ENCODE results near the gene XIRP2. TPM values are rescaled to one million over a fixed set of nuclear protein-coding genes. Genes with fewer than 3 reads are reported as not detected.

Gene XIRP2
- total and polyA plus RNA-seq, 2 of the 8 experiments (the other 6 are each of a cell fraction or from before 2014, with no cell fraction given) = 0.11 TPM; not detected in 1

DNA sequence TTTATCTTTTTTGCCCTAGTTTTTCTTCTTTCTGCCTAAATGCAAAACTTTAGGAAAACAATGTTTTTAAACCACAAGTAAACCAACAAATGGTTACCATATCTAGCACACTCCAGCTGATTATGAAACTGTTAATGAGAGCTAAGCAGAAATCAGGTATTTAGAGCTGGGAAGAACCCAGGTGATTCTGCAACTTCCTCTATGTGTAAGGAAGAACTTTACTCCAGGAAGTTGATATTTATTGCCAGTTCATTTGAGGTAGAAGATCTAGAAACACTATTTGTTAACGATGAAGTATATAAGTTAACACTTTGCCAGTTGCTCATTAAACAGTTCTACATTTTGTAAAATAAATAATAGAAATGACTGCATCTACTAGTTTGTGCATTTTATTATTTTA is 409.7 kb downstream of the XIRP2 start:
- H4K8ac ChIP-seq (ENCODE audit: extremely low read depth, insufficient read depth, low read length) = no peak overlapping the region
- H3K18ac ChIP-seq (ENCODE audit: extremely low read depth, low read length) = no peak overlapping the region
- WGBS, 2 experiments (ENCODE audit: extremely low coverage in 1 of 2, insufficient coverage in 1 of 2, insufficient read length in 1 of 2, insufficient replicate concordance in 2 of 2, low coverage in 1 of 2, low lambda C conversion rate in 2 of 2, missing lambda C conversion rate in 1 of 2) = 89% methylated on average over 1 of the region's 1 CpG; no CpG with 5 or more reads in 1 of the 2 experiments
- no peak overlapping the region for H2AFZ ChIP-seq (ENCODE audit: low read length)
- no peak overlapping the region for H4K5ac ChIP-seq (ENCODE audit: insufficient read length, low read depth, low read length)
- no peak overlapping the region for H3K4me3 ChIP-seq (ENCODE audit: extremely low read depth in 1 of 4, insufficient read depth in 2 of 4, low read depth in 3 of 4, low read length in 4 of 4)
- no peak overlapping the region for H3K14ac ChIP-seq (ENCODE audit: insufficient read length)
- ChIA-PET POLR2A (ENCODE audit: partially characterized antibody) (no interaction called here), CTCF (ENCODE audit: partially characterized antibody) (interaction anchor here (1.7 kb wide), 1 partner anchor 34 kb away, joined by 3 read pairs; no protein-coding TSS in a partner anchor)
- H2BK15ac ChIP-seq (ENCODE audit: low read length) = no peak overlapping the region
- H4K91ac ChIP-seq (replicated peaks; ENCODE audit: insufficient read length, low read length) = no peak overlapping the region
- H3K56ac ChIP-seq (replicated peaks; ENCODE audit: insufficient read length, low read depth, low read length) = no peak overlapping the region
- TF ChIP-seq JUN (IDR thresholded peaks at IDR 0.05; ENCODE audit: low read depth, low read length) = no peak
- TF ChIP-seq SRF (IDR thresholded peaks at IDR 0.05; ENCODE audit: low read depth, low read length) = no peak
- TF ChIP-seq SP1 (IDR thresholded peaks at IDR 0.05; ENCODE audit: low read depth, low read length) = no peak
- no peak for TF ChIP-seq RXRA (IDR thresholded peaks at IDR 0.05; ENCODE audit: insufficient read depth, low read depth, low read length)
- TF ChIP-seq MAFK (IDR thresholded peaks at IDR 0.05; ENCODE audit: low read depth, low read length) = no peak
- no peak for TF ChIP-seq BCL11A (IDR thresholded peaks at IDR 0.05; ENCODE audit: low read depth in 2 of 2, low read length in 2 of 2)
- TF ChIP-seq, protein P1, sequence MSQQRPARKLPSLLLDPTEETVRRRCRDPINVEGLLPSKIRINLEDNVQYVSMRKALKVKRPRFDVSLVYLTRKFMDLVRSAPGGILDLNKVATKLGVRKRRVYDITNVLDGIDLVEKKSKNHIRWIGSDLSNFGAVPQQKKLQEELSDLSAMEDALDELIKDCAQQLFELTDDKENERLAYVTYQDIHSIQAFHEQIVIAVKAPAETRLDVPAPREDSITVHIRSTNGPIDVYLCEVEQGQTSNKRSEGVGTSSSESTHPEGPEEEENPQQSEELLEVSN (IDR thresholded peaks at IDR 0.05) = no peak
- no peak for TF ChIP-seq FOSL1 (IDR thresholded peaks at IDR 0.05; ENCODE audit: insufficient read depth, low read depth, low read length)
- H2BK20ac ChIP-seq (ENCODE audit: low read length) = no peak overlapping the region
- no peak overlapping the region for H2BK5ac ChIP-seq (ENCODE audit: low read depth, low read length)
- no peak for DNase-seq (ENCODE audit: low read depth in 1 of 2, low spot score in 2 of 2)
- H2BK12ac ChIP-seq (ENCODE audit: low read depth, low read length) = no peak overlapping the region
- no peak overlapping the region for H3K9ac ChIP-seq (replicated peaks in 1 of 4; ENCODE audit: extremely low read depth in 1 of 4, low read depth in 3 of 4, low read length in 3 of 4)
- H3K27ac ChIP-seq (ENCODE audit: low read depth, low read length) = no peak overlapping the region
- H3K23me2 ChIP-seq (ENCODE audit: low read depth, low read length) = peaks cover 16% of the 10 kb centered on the region
- H3K79me1 ChIP-seq (ENCODE audit: low read depth, low read length) = no peaks in the 10 kb centered on the region
- H2BK120ac ChIP-seq (replicated peaks; ENCODE audit: low read depth, low read length) = no peak overlapping the region
- H3K4ac ChIP-seq (replicated peaks; ENCODE audit: insufficient read length, low read depth, low read length) = no peak overlapping the region
- H3K79me2 ChIP-seq (ENCODE audit: control insufficient read depth in 1 of 2, insufficient read depth in 2 of 2, low read length in 2 of 2) = peaks cover 10 to 95% of the 10 kb centered on the region in 2 experiments
- no peaks in the 10 kb centered on the region for H3K27me3 ChIP-seq (replicated peaks in 1 of 4; ENCODE audit: control insufficient read depth in 3 of 4, extremely low read depth in 1 of 4, insufficient read depth in 3 of 4, low read length in 3 of 4)
- no peak overlapping the region for H3K4me2 ChIP-seq (ENCODE audit: insufficient read depth in 1 of 2, low read depth in 2 of 2, low read length in 2 of 2)
- no peak overlapping the region for H2AK5ac ChIP-seq (ENCODE audit: low read depth, low read length)
- H4K20me1 ChIP-seq (replicated peaks in 1 of 2; ENCODE audit: control insufficient read depth in 1 of 2, insufficient read depth in 2 of 2, low read length in 2 of 2) = peaks cover 6 to 12% of the 10 kb centered on the region in 2 experiments
- FAIRE-seq = no peak
- no peaks in the 10 kb centered on the region; a peak in 1 of 8 replicates for H3K36me3 ChIP-seq (ENCODE audit: control insufficient read depth in 2 of 4, insufficient read depth in 4 of 4, low read length in 3 of 4)
- peaks cover 0 to 5% (median 3%) of the 10 kb centered on the region in 4 experiments; a peak in 5 of 7 replicates for H3K4me1 ChIP-seq (replicated peaks in 1 of 4; ENCODE audit: control insufficient read depth in 3 of 4, insufficient read depth in 4 of 4, low read length in 3 of 4)
- no peaks in the 10 kb centered on the region for H3K9me3 ChIP-seq (ENCODE audit: insufficient read depth in 2 of 2, low read depth in 1 of 2, low read length in 1 of 2)
- no peak overlapping the region for H3K23ac ChIP-seq (ENCODE audit: insufficient read length)

Measured in H1 (cell line).